ENCODE measurements around the gene BTG3.

The BTG3 gene

GRCh38 chr21:17578162-17578561 is 34.5 kb downstream of the BTG3 start:
- TF ChIP-seq TAF1 (IDR thresholded peaks at IDR 0.05; ENCODE audit: borderline replicate concordance, insufficient read depth, low read length) = no peak
- TF ChIP-seq FOXP2 (optimal IDR thresholded peaks at IDR 0.05; ENCODE audit: borderline replicate concordance, extremely low read depth, extremely low read length, insufficient read depth) = no peak
- no peak for TF ChIP-seq REST (IDR thresholded peaks at IDR 0.05; ENCODE audit: insufficient read depth in 1 of 2, low read depth in 2 of 2, low read length in 2 of 2)
- no peak for TF ChIP-seq POLR2AphosphoS5 (IDR thresholded peaks at IDR 0.05; ENCODE audit: low read depth, low read length)
- TF ChIP-seq SIN3A (IDR thresholded peaks at IDR 0.05; ENCODE audit: borderline replicate concordance, insufficient read depth, low read length) = no peak

GRCh38 chr21:17577701-17578100 is 35.0 kb downstream of the BTG3 start:
- TF ChIP-seq POLR2AphosphoS5 (IDR thresholded peaks at IDR 0.05; ENCODE audit: low read depth, low read length) = no peak
- no peak for TF ChIP-seq REST (IDR thresholded peaks at IDR 0.05; ENCODE audit: insufficient read depth in 1 of 2, low read depth in 2 of 2, low read length in 2 of 2)
- no peak for TF ChIP-seq TAF1 (IDR thresholded peaks at IDR 0.05; ENCODE audit: borderline replicate concordance, insufficient read depth, low read length)
- no peak for TF ChIP-seq SIN3A (IDR thresholded peaks at IDR 0.05; ENCODE audit: borderline replicate concordance, insufficient read depth, low read length)
- no peak for TF ChIP-seq FOXP2 (optimal IDR thresholded peaks at IDR 0.05; ENCODE audit: borderline replicate concordance, extremely low read depth, extremely low read length, insufficient read depth)

- TF ChIP-seq POLR2AphosphoS5 (IDR thresholded peaks at IDR 0.05; ENCODE audit: low read depth, low read length) = no peak
- no peak for TF ChIP-seq TAF1 (IDR thresholded peaks at IDR 0.05; ENCODE audit: borderline replicate concordance, insufficient read depth, low read length)
- no peak for TF ChIP-seq FOXP2 (optimal IDR thresholded peaks at IDR 0.05; ENCODE audit: borderline replicate concordance, extremely low read depth, extremely low read length, insufficient read depth)
- TF ChIP-seq SIN3A (IDR thresholded peaks at IDR 0.05; ENCODE audit: borderline replicate concordance, insufficient read depth, low read length) = no peak
- no peak for TF ChIP-seq REST (IDR thresholded peaks at IDR 0.05; ENCODE audit: insufficient read depth in 1 of 2, low read depth in 2 of 2, low read length in 2 of 2)
Measured at GRCh38 chr21:17576080-17576835, 36.4 kb downstream of the BTG3 start.

GRCh38 chr21:17575076-17575475 is 37.6 kb downstream of the BTG3 start:
- TF ChIP-seq POLR2AphosphoS5 (IDR thresholded peaks at IDR 0.05; ENCODE audit: low read depth, low read length) = no peak
- TF ChIP-seq TAF1 (IDR thresholded peaks at IDR 0.05; ENCODE audit: borderline replicate concordance, insufficient read depth, low read length) = no peak

GRCh38 chr21:17572431-17572830 is 40.3 kb downstream of the BTG3 start:
- TF ChIP-seq SIN3A (IDR thresholded peaks at IDR 0.05; ENCODE audit: borderline replicate concordance, insufficient read depth, low read length) (no peak), FOXP2 (optimal IDR thresholded peaks at IDR 0.05; ENCODE audit: borderline replicate concordance, extremely low read depth, extremely low read length, insufficient read depth) (no peak), REST (IDR thresholded peaks at IDR 0.05; ENCODE audit: insufficient read depth in 1 of 2, low read depth in 2 of 2, low read length in 2 of 2) (no peak), TAF1 (IDR thresholded peaks at IDR 0.05; ENCODE audit: borderline replicate concordance, insufficient read depth, low read length) (no peak), POLR2AphosphoS5 (IDR thresholded peaks at IDR 0.05; ENCODE audit: low read depth, low read length) (no peak)
